K562 (cell line): ENCODE measurements around the gene ZDHHC18. TPM values are rescaled to one million over a fixed set of nuclear protein-coding genes. Genes with fewer than 3 reads are reported as not detected.

Source experiments
- ARNT ChIP-seq, 2 experiments: fragments of 450-650 bp; IDR thresholded peaks; 2 replicates each; pipeline ENCODE4 v1.6.1; 2016; ENCODE audit warnings: mild to moderate bottlenecking in 1 of 2
- ATF3 ChIP-seq, 2 experiments: fragments of 450-650 bp in 1 of 2; sonication (generic) in 1 of 2; formaldehyde crosslinking in 1 of 2; IDR thresholded peaks in 1 of 2; conservative IDR thresholded peaks in 1 of 2; 2 replicates each; pipeline versions ENCODE4 v1.6.1 to v1.8.1; 2016 to 2023; ENCODE audit warnings: mild to moderate bottlenecking in 2 of 2, moderate library complexity in 2 of 2, inconsistent platforms in 1 of 2, missing genetic modification reagents in 1 of 2
- BCOR ChIP-seq: fragments of 450-650 bp; IDR thresholded peaks from 2 replicates; pipeline ENCODE4 v1.6.1; 2016
- CBFA2T3 ChIP-seq: fragments of 450-650 bp; IDR thresholded peaks from 2 replicates; pipeline ENCODE4 v1.6.1; 2017
- CREB3 ChIP-seq: fragments of 450-650 bp; conservative IDR thresholded peaks from 2 replicates; pipeline ENCODE4 v1.6.1; 2016; ENCODE audit warnings: missing genetic modification characterization, low read depth, mild to moderate bottlenecking, missing compliant biosample characterization, moderate library complexity
- CREB5 ChIP-seq: fragments of 250-450 bp; sonication (Bioruptor Pico); IDR thresholded peaks from 2 replicates; pipeline ENCODE4 v1.5.0; 2020; ENCODE audit warnings: mild to moderate bottlenecking
- FOXP1 ChIP-seq: sonication (generic); formaldehyde crosslinking; IDR thresholded peaks from 2 replicates; pipeline ENCODE4 v1.8.0; 2022; ENCODE audit warnings: mild to moderate bottlenecking, missing genetic modification reagents
- HES1 ChIP-seq: fragments of 450-650 bp; IDR thresholded peaks from 2 replicates; pipeline ENCODE4 v1.6.1; 2016; ENCODE audit warnings: low read depth, mild to moderate bottlenecking, moderate library complexity
- HEY1 ChIP-seq: fragments of 250-450 bp; sonication (Bioruptor Pico); IDR thresholded peaks from 2 replicates; pipeline ENCODE4 v1.5.0; 2020; ENCODE audit warnings: mild to moderate bottlenecking, moderate library complexity, borderline replicate concordance
- MEF2D ChIP-seq: conservative IDR thresholded peaks from 2 replicates; pipeline ENCODE4 v1.6.1; 2016; ENCODE audit warnings: low read depth, missing genetic modification characterization, missing compliant biosample characterization
- MYNN ChIP-seq, 2 experiments: sonication (generic); formaldehyde crosslinking in 1 of 2; IDR thresholded peaks; 2 replicates each; pipeline versions ENCODE4 v1.5.0 to v1.6.1; 2016 to 2020; ENCODE audit warnings: antibody characterized with exemption in 1 of 2, missing genetic modification reagents in 1 of 2
- NEUROD1 ChIP-seq: fragments of 150-350 bp; IDR thresholded peaks from 2 replicates; pipeline ENCODE4 v1.6.1; 2014; ENCODE audit warnings: borderline replicate concordance, low read length, low read depth; ENCODE audit not compliant: partially characterized antibody
- NFATC3 ChIP-seq: fragments of 450-650 bp; IDR thresholded peaks from 2 replicates; pipeline ENCODE4 v1.6.1; 2017; ENCODE audit warnings: mild to moderate bottlenecking
- RAD51 ChIP-seq: fragments of 450-650 bp; IDR thresholded peaks from 2 replicates; pipeline ENCODE4 v1.7.1; 2016; ENCODE audit warnings: low read depth, mild to moderate bottlenecking, borderline replicate concordance
- SUPT5H ChIP-seq: fragments of 450-650 bp; IDR thresholded peaks from 2 replicates; pipeline ENCODE4 v1.6.1; 2016
- TAF9B ChIP-seq: fragments of 450-650 bp; IDR thresholded peaks from 2 replicates; pipeline ENCODE4 v1.6.1; 2018; ENCODE audit warnings: mild to moderate bottlenecking; ENCODE audit not compliant: partially characterized antibody
- ZBTB7A ChIP-seq: IDR thresholded peaks from 2 replicates; pipeline ENCODE4 v1.6.1; 2011; ENCODE audit warnings: low read depth, mild to moderate bottlenecking, low read length, moderate library complexity, borderline replicate concordance; ENCODE audit not compliant: control insufficient read depth
- ZKSCAN3 ChIP-seq: fragments of 250-450 bp; sonication (Bioruptor Pico); IDR thresholded peaks from 2 replicates; pipeline ENCODE4 v1.4.0; 2020
- ZNF24 ChIP-seq: fragments of 450-650 bp; IDR thresholded peaks from 2 replicates; pipeline ENCODE4 v1.6.1; 2016
- ZNF253 ChIP-seq: fragments of 250-450 bp; sonication (Bioruptor Pico); conservative IDR thresholded peaks from 2 replicates; pipeline ENCODE4 v1.6.1; 2021; ENCODE audit warnings: mild to moderate bottlenecking
- ZNF280B ChIP-seq: fragments of 250-450 bp; sonication (Bioruptor Pico); IDR thresholded peaks from 2 replicates; pipeline ENCODE4 v1.5.1; 2021; ENCODE audit warnings: mild to moderate bottlenecking
- ZNF561 ChIP-seq: fragments of 450-650 bp; formaldehyde crosslinking; conservative IDR thresholded peaks from 2 replicates; pipeline ENCODE4 v1.4.0; 2020; ENCODE audit warnings: mild to moderate bottlenecking, moderate library complexity
- polyA plus RNA-seq, 8 experiments: library from polyadenylated mRNA; depleted of rRNA in 4 of 8; stranded (reverse) in 5 of 8; unstranded in 3 of 8; fragments of >200 nt; fragmentation: Nextera tagmentation in 2 of 8; fragmentation: Illumina TruSeq in 1 of 8; extraction: Ambion mirVana in 2 of 8; extraction: Trizol in 1 of 8; gene quantifications; 2 replicates each; pipeline versions ENCODE4 v1.2.1 to v1.2.3, GENCODE V29; 2011 to 2014; ENCODE audit warnings: inconsistent platforms in 1 of 8, missing spikeins in 1 of 8
- total RNA-seq, 7 experiments: library from RNA; depleted of rRNA in 6 of 7; stranded (reverse); fragments of >200 nt in 6 of 7; fragmentation: Illumina TruSeq in 2 of 7; extraction: Trizol in 2 of 7; gene quantifications; 2 replicates each; pipeline versions ENCODE4 v1.2.1 to v1.2.3, GENCODE V29; 2011 to 2021; ENCODE audit warnings: low replicate concordance in 1 of 7

ZDHHC18 gene
- total and polyA plus RNA-seq, 9 of the 15 experiments (the other 6 are each of a cell fraction or from before 2014, with no cell fraction given) = 0.42 to 35.6 (median 15.8) TPM

- peak; percentile 14; the same call in 1 of the 2 replicates for TF ChIP-seq HES1
- peak; percentile 87 for TF ChIP-seq SUPT5H
- no peak for TF ChIP-seq FOXP1
- peak; percentile 58; the same call in 1 of the 2 replicates for TF ChIP-seq CREB3 (tag)
- TF ChIP-seq MEF2D (tag) = peak; percentile 33
- no peak for TF ChIP-seq ZKSCAN3 (CRISPR knock-in tag)
- TF ChIP-seq CREB5 = no peak
- TF ChIP-seq HEY1 (CRISPR knock-in tag) = no peak
- TF ChIP-seq TAF9B = peak; percentile 53
- peak; percentile 80; the same call in 1 of the 2 replicates for TF ChIP-seq ZBTB7A
- no peak for TF ChIP-seq ZNF561
- peak; percentile 77 for TF ChIP-seq CBFA2T3
- 0 out of 2 replicates have a peak, but pooled peaks have one; percentile 41 for TF ChIP-seq ZNF253
- no peak for TF ChIP-seq RAD51
- TF ChIP-seq ZNF280B = no peak
- TF ChIP-seq ARNT (IDR thresholded peaks at IDR 0.05) = peak; percentile 35 to 81; a peak in 2 of 4 replicates
- TF ChIP-seq BCOR = no peak
- peak; percentile 73 for TF ChIP-seq NEUROD1
- no peak for TF ChIP-seq NFATC3
- no peak; the same call in 1 of the 2 replicates for TF ChIP-seq ATF3 (IDR thresholded peaks at IDR 0.05)
- TF ChIP-seq ATF3 (CRISPR knock-in tag; conservative IDR thresholded peaks at IDR 0.05) = no peak
- peak; percentile 73; the same call in 1 of the 2 replicates for TF ChIP-seq MYNN (IDR thresholded peaks at IDR 0.05)
- no peak for TF ChIP-seq MYNN (CRISPR knock-in tag; IDR thresholded peaks at IDR 0.05)
- TF ChIP-seq ZNF24 = peak; percentile 47; the same call in 1 of the 2 replicates
These were observed 39.8 kb upstream of the ZDHHC18 start (continued) for GRCh38 chr1:26786437-26787380.
